ENCODE results near the gene EPB41L1. TPM values are rescaled to one million over a fixed set of nuclear protein-coding genes. Genes with fewer than 3 reads are reported as not detected.

The EPB41L1 gene
- total RNA-seq, 1 experiment from 2014 or later, result 8.6 TPM

DNA sequence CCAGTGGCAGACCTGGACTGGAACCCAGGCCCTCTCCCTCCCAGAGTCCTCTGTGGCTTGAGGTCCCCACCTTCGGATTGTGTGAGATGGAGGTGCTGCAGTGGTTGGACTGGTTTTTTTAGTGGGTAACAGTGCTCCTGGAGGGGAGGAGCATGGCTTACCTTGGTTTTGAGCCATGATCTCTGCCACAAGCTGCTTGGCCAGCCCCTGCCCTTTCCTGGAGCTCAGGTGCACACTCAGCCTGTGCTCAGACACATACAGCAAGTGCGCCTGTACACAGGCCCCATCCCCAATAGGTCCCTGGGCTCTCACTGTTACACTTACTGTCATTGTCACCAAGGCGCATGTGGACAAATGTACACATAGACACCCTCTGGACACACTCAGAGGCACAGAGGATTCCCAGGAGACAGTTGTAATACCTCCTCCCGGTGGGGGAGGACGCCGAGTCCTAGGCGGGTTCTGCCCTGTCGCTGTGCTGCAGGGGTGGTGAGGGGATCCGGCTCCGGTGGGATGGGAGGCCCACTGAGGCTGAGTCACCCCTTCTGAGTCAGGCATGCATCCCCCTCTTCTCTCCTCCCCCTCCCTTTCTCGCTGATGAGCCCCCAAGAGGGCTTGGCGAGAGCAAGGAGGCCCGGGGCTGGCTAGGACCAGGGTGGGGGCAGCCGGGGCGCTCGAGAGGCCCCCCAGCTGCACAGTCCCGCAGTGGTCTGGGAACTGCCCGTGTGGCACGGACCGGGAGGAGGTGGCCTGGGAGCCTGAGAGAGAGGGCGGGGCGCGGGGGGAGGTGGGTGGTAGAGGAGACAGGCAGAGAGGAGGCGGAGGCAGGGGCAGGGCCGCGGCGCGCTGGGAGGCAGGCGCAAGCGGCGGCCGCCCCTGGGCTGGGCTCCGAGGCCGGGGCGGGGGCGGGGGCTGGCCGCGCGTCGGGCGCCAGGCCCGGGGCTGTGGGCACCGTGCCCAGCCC, 522 bp upstream of the EPB41L1 start:
- DNase-seq (ENCODE audit: low read depth, low spot score) (no peak), ATAC-seq (peak; percentile 88)
- TF ChIP-seq SIN3A (IDR thresholded peaks at IDR 0.05; ENCODE audit: borderline replicate concordance, insufficient read depth, low read depth, low read length) (no peak), TCF7L2 (IDR thresholded peaks at IDR 0.05; ENCODE audit: low read depth, low read length) (no peak), CTCF (IDR thresholded peaks at IDR 0.05) (no peak)
- Histone ChIP-seq H3K9me3 (ENCODE audit: control insufficient read depth, insufficient read depth, low read depth, low read length) (no peaks in the 10 kb centered on the region), H3K4me3 (ENCODE audit: low read depth in 2 of 2, low read length in 2 of 2) (peak overlapping the region; percentile 40 to 55), H3K36me3 (ENCODE audit: control insufficient read depth, insufficient read depth, low read length) (no peaks in the 10 kb centered on the region), H3K27me3 (ENCODE audit: control insufficient read depth, insufficient read depth, low read length) (no peaks in the 10 kb centered on the region), H3K4me1 (ENCODE audit: control insufficient read depth, insufficient read depth, low read length) (no peaks in the 10 kb centered on the region; the same call in none of the 2 replicates), H3K27ac (ENCODE audit: low read length) (no peak overlapping the region)
- in situ Hi-C loops (cut with HindIII; ENCODE audit: low pct_unique_long_range_greater_than_20kb, low sequenced_read_pairs), result no loop called here
- BruUV-seq (replicated peaks), result no TSS peak
- intact Hi-C loops (cut with micrococcal nuclease; ENCODE audit: unreplicated experiment), result no loop called here
- ChIA-PET POLR2A (no interaction called here), CTCF (no interaction called here)

DNA sequence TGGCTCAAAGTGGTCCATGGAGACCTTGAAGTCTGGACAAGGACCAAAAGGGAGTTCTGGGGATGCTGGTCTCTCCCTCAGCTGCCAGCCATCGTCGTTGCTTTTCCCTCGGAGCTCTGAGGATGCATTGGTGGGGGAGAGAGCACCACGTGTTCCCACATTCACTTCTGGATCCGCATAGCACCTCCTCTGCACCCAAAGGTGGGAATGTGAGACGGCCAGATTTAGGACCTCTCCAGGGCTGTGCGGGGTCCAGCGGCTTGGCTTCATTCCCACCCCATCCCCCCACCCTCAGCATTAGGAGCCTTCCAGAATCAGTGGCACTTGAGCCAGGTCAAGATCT, 1.1 kb downstream of the EPB41L1 start:
- no TSS peak for BruUV-seq (replicated peaks)
- H3K27ac ChIP-seq (ENCODE audit: low read length), result no peak overlapping the region
- no peaks in the 10 kb centered on the region; the same call in none of the 2 replicates for H3K4me1 ChIP-seq (ENCODE audit: control insufficient read depth, insufficient read depth, low read length)
- ATAC-seq, result no peak
- TF ChIP-seq SIN3A (IDR thresholded peaks at IDR 0.05; ENCODE audit: borderline replicate concordance, insufficient read depth, low read depth, low read length), result no peak
- no peak for TF ChIP-seq TCF7L2 (IDR thresholded peaks at IDR 0.05; ENCODE audit: low read depth, low read length)
- TF ChIP-seq POLR2AphosphoS5 (IDR thresholded peaks at IDR 0.05; ENCODE audit: low read depth, low read length), result no peak
- TF ChIP-seq, protein P1, sequence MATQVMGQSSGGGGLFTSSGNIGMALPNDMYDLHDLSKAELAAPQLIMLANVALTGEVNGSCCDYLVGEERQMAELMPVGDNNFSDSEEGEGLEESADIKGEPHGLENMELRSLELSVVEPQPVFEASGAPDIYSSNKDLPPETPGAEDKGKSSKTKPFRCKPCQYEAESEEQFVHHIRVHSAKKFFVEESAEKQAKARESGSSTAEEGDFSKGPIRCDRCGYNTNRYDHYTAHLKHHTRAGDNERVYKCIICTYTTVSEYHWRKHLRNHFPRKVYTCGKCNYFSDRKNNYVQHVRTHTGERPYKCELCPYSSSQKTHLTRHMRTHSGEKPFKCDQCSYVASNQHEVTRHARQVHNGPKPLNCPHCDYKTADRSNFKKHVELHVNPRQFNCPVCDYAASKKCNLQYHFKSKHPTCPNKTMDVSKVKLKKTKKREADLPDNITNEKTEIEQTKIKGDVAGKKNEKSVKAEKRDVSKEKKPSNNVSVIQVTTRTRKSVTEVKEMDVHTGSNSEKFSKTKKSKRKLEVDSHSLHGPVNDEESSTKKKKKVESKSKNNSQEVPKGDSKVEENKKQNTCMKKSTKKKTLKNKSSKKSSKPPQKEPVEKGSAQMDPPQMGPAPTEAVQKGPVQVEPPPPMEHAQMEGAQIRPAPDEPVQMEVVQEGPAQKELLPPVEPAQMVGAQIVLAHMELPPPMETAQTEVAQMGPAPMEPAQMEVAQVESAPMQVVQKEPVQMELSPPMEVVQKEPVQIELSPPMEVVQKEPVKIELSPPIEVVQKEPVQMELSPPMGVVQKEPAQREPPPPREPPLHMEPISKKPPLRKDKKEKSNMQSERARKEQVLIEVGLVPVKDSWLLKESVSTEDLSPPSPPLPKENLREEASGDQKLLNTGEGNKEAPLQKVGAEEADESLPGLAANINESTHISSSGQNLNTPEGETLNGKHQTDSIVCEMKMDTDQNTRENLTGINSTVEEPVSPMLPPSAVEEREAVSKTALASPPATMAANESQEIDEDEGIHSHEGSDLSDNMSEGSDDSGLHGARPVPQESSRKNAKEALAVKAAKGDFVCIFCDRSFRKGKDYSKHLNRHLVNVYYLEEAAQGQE (IDR thresholded peaks at IDR 0.05; ENCODE audit: insufficient read depth in 1 of 2, low read depth in 2 of 2, low read length in 1 of 2), result no peak
- H3K4me3 ChIP-seq (ENCODE audit: low read depth in 2 of 2, low read length in 2 of 2), result no peak overlapping the region; a peak in 1 of 4 replicates
- no peaks in the 10 kb centered on the region for H3K9me3 ChIP-seq (ENCODE audit: control insufficient read depth, insufficient read depth, low read depth, low read length)
- H3K36me3 ChIP-seq (ENCODE audit: control insufficient read depth, insufficient read depth, low read length), result no peaks in the 10 kb centered on the region
- no peak for DNase-seq (ENCODE audit: low read depth, low spot score)
- ChIA-PET CTCF (interaction anchor here (1.0 to 1.7 kb wide), 4 partner anchors 12 to 161 kb away, joined by 4 to 7 read pairs (median 6); no protein-coding TSS in a partner anchor), POLR2A (no interaction called here)
- H3K27me3 ChIP-seq (ENCODE audit: control insufficient read depth, insufficient read depth, low read length), result no peaks in the 10 kb centered on the region
- in situ Hi-C loops (cut with HindIII; ENCODE audit: low pct_unique_long_range_greater_than_20kb, low sequenced_read_pairs), result no loop called here
- intact Hi-C loops (cut with micrococcal nuclease; ENCODE audit: unreplicated experiment), result no loop called here

All from Panc1 (cell line).